Transverse colon (tissue), 4 donors: ENCODE measurements around the gene TRIP11.

Experiments
- CTCF ChIP-seq, 5 experiments: fragments of 200-600 bp in 3 of 5; fragments of 450-650 bp in 2 of 5; sonication (generic) in 3 of 5; IDR thresholded peaks; 1 replicate in 2 of 5; 2 replicates in 3 of 5; pipeline ENCODE4 v1.5.1; 2016 to 2017; ENCODE audit warnings: antibody characterized with exemption in 5 of 5, inconsistent platforms in 3 of 5, mild to moderate bottlenecking in 2 of 5, moderate library complexity in 1 of 5
- EP300 ChIP-seq: sonication (generic); formaldehyde crosslinking; IDR thresholded peaks from one replicate; pipeline ENCODE4 v1.6.1; 2017; ENCODE audit warnings: antibody characterized with exemption, low read depth
- POLR2AphosphoS5 ChIP-seq, 3 donors: sonication (generic); formaldehyde crosslinking; IDR thresholded peaks; one replicate each; pipeline ENCODE4 v1.6.1; 2016; ENCODE audit warnings: antibody characterized with exemption in 3 of 3

GRCh38 chr14:92088494-92088893 is 48.6 kb upstream of the TRIP11 start:
- TF ChIP-seq CTCF (IDR thresholded peaks at IDR 0.05), result no peak
- TF ChIP-seq EP300, result no peak
- no peak for TF ChIP-seq POLR2AphosphoS5 (IDR thresholded peaks at IDR 0.05)
